ENCODE measurements around the gene AKAP12. TPM values are rescaled to one million over a fixed set of nuclear protein-coding genes. Genes with fewer than 3 reads are reported as not detected.

Gene AKAP12
- total RNA-seq: 89.6 and 116 TPM in 2 replicates

GRCh38 chr6:151239603-151240035, at the start of gene AKAP12:
AKAP12 (plus strand) TSS chr6:151239967; CDS start chr6:151240563, 596 bp downstream.

GRCh38 chr6:151391471-151392413, 152.0 kb downstream of the AKAP12 start, which contains the start of gene ZBTB2:
ZBTB2 (minus strand) TSS chr6:151391559; CDS start chr6:151373637, 17,922 bp downstream.

Other genes starting within 250 kb of the AKAP12 start
- 4.5 and 5.7 TPM in 2 replicates for gene ZBTB2, start 151.6 kb downstream of the AKAP12 start, total RNA-seq
- 16.2 and 20.6 TPM in 2 replicates for gene RMND1, start 212.2 kb downstream of the AKAP12 start, total RNA-seq

All from cardiac atrium fibroblast (primary cell).